Vagina (tissue), 2 donors: Measurements from ENCODE around the gene PPFIBP1.

ENCODE experiments used
- POLR2A ChIP-seq, 2 donors: fragments of 450-650 bp; IDR thresholded peaks; one replicate each; pipeline ENCODE4 v1.6.1; 2017; ENCODE audit warnings: antibody characterized with exemption in 2 of 2, mild to moderate bottlenecking in 2 of 2, moderate library complexity in 2 of 2
- TF ChIP-seq, protein P1 (sequence below), 3 experiments: fragments of 450-650 bp in 2 of 3; fragments of 200-600 bp in 1 of 3; sonication (generic) in 1 of 3; IDR thresholded peaks; one replicate each; pipeline ENCODE4 v1.5.1; 2017 to 2019; ENCODE audit warnings: antibody characterized with exemption in 3 of 3, mild to moderate bottlenecking in 2 of 3, moderate library complexity in 2 of 3

DNA sequence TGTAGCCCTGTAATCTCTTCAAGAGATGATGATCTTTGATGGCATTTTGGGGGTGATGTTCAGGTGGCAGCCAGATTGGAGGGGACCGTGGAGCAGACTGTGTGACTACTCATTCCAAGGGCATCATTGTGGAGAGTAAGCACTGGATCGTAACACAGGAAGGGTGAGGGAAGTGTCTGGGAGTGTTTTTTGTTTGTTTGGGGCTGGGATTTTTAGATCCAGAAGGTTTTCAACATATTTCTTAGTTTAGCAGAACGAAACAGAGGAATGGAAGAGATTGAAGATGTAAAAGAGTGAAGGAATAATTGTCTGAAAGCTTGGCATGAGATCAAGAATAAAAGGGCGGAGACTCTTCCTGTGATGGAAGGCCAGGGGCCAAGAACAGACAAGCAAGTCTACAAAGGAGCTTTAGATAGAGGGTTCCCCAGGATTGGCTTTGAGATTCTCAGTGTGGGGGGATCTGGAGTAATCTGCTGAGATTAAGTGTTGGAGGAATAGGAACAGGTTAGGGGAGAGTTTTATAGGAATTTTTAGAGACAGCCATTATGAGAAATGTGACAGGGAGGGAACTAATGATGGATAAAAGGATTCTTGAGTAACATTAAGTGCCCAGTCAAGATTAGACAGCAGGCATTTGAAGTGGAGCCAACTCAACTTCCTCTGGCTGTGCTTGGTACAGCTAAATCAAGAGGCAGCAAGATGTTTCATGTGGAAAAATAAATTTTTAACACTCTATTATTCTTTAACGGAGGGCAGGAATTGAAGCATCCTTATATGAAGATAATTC lies 92.5 kb downstream of the PPFIBP1 start:
- no peak for TF ChIP-seq POLR2A (IDR thresholded peaks at IDR 0.05)
- TF ChIP-seq, protein P1, sequence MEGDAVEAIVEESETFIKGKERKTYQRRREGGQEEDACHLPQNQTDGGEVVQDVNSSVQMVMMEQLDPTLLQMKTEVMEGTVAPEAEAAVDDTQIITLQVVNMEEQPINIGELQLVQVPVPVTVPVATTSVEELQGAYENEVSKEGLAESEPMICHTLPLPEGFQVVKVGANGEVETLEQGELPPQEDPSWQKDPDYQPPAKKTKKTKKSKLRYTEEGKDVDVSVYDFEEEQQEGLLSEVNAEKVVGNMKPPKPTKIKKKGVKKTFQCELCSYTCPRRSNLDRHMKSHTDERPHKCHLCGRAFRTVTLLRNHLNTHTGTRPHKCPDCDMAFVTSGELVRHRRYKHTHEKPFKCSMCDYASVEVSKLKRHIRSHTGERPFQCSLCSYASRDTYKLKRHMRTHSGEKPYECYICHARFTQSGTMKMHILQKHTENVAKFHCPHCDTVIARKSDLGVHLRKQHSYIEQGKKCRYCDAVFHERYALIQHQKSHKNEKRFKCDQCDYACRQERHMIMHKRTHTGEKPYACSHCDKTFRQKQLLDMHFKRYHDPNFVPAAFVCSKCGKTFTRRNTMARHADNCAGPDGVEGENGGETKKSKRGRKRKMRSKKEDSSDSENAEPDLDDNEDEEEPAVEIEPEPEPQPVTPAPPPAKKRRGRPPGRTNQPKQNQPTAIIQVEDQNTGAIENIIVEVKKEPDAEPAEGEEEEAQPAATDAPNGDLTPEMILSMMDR (IDR thresholded peaks at IDR 0.05): no peak
